ENCODE measurements around the gene RNF207.

Gene RNF207

GRCh38 chr1:6166655-6167390, 39.1 kb upstream of the RNF207 start:
- no peaks in the 10 kb centered on the region for H3K9me3 ChIP-seq (ENCODE audit: control insufficient read depth, low read length)
- no peak overlapping the region for H3K9ac ChIP-seq (ENCODE audit: low read length)
- no peaks in the 10 kb centered on the region for H3K36me3 ChIP-seq (ENCODE audit: control insufficient read depth, insufficient read depth, low read length, severe bottlenecking)
- H3K4me3 ChIP-seq (ENCODE audit: low read length), result no peak overlapping the region
- H3K27me3 ChIP-seq (replicated peaks; ENCODE audit: control insufficient read depth, insufficient read depth, low read length), result peaks cover 64% of the 10 kb centered on the region
- DNase-seq (ENCODE audit: low read depth), result no peak
- no peaks in the 10 kb centered on the region for H3K4me1 ChIP-seq (ENCODE audit: control insufficient read depth, insufficient read depth, low read length)

GRCh38 chr1:6167391-6168303, 38.3 kb upstream of the RNF207 start:
- Histone ChIP-seq H3K36me3 (ENCODE audit: control insufficient read depth, insufficient read depth, low read length, severe bottlenecking) (no peaks in the 10 kb centered on the region), H3K27me3 (replicated peaks; ENCODE audit: control insufficient read depth, insufficient read depth, low read length) (peaks cover 61% of the 10 kb centered on the region), H3K9ac (ENCODE audit: low read length) (no peak overlapping the region), H3K9me3 (ENCODE audit: control insufficient read depth, low read length) (no peaks in the 10 kb centered on the region), H3K4me1 (ENCODE audit: control insufficient read depth, insufficient read depth, low read length) (no peaks in the 10 kb centered on the region), H3K4me3 (ENCODE audit: low read length) (no peak overlapping the region)
- DNase-seq (ENCODE audit: low read depth), result no peak

- Histone ChIP-seq H3K9ac (ENCODE audit: low read length) (no peak overlapping the region), H3K27me3 (replicated peaks; ENCODE audit: control insufficient read depth, insufficient read depth, low read length) (peaks cover 57% of the 10 kb centered on the region), H3K36me3 (ENCODE audit: control insufficient read depth, insufficient read depth, low read length, severe bottlenecking) (no peaks in the 10 kb centered on the region), H3K4me3 (ENCODE audit: low read length) (no peak overlapping the region), H3K4me1 (ENCODE audit: control insufficient read depth, insufficient read depth, low read length) (no peaks in the 10 kb centered on the region), H3K9me3 (ENCODE audit: control insufficient read depth, low read length) (no peaks in the 10 kb centered on the region)
- no peak for DNase-seq (ENCODE audit: low read depth)
Observed at GRCh38 chr1:6168947-6169586, 36.9 kb upstream of the RNF207 start.

- Histone ChIP-seq H3K4me1 (ENCODE audit: control insufficient read depth, insufficient read depth, low read length) (no peaks in the 10 kb centered on the region), H3K36me3 (ENCODE audit: control insufficient read depth, insufficient read depth, low read length, severe bottlenecking) (no peaks in the 10 kb centered on the region), H3K9ac (ENCODE audit: low read length) (no peak overlapping the region), H3K4me3 (ENCODE audit: low read length) (no peak overlapping the region), H3K27me3 (replicated peaks; ENCODE audit: control insufficient read depth, insufficient read depth, low read length) (peaks cover 61% of the 10 kb centered on the region), H3K9me3 (ENCODE audit: control insufficient read depth, low read length) (no peaks in the 10 kb centered on the region)
- no peak for DNase-seq (ENCODE audit: low read depth)
Observed at GRCh38 chr1:6170116-6170741, 35.7 kb upstream of the RNF207 start.

GRCh38 chr1:6170742-6171201, 35.1 kb upstream of the RNF207 start:
- no peaks in the 10 kb centered on the region for H3K4me1 ChIP-seq (ENCODE audit: control insufficient read depth, insufficient read depth, low read length)
- no peak overlapping the region for H3K4me3 ChIP-seq (ENCODE audit: low read length)
- no peak for DNase-seq (ENCODE audit: low read depth)
- peaks cover 61% of the 10 kb centered on the region for H3K27me3 ChIP-seq (replicated peaks; ENCODE audit: control insufficient read depth, insufficient read depth, low read length)
- H3K9ac ChIP-seq (ENCODE audit: low read length), result no peak overlapping the region
- no peaks in the 10 kb centered on the region for H3K36me3 ChIP-seq (ENCODE audit: control insufficient read depth, insufficient read depth, low read length, severe bottlenecking)
- no peaks in the 10 kb centered on the region for H3K9me3 ChIP-seq (ENCODE audit: control insufficient read depth, low read length)

- no peaks in the 10 kb centered on the region for H3K9me3 ChIP-seq (ENCODE audit: control insufficient read depth, low read length)
- no peak overlapping the region for H3K4me3 ChIP-seq (ENCODE audit: low read length)
- H3K36me3 ChIP-seq (ENCODE audit: control insufficient read depth, insufficient read depth, low read length, severe bottlenecking), result no peaks in the 10 kb centered on the region
- DNase-seq (ENCODE audit: low read depth), result no peak
- no peak overlapping the region for H3K9ac ChIP-seq (ENCODE audit: low read length)
- no peaks in the 10 kb centered on the region for H3K4me1 ChIP-seq (ENCODE audit: control insufficient read depth, insufficient read depth, low read length)
- H3K27me3 ChIP-seq (replicated peaks; ENCODE audit: control insufficient read depth, insufficient read depth, low read length), result peaks cover 69% of the 10 kb centered on the region
Observed at GRCh38 chr1:6171548-6172124, 34.3 kb upstream of the RNF207 start.

GRCh38 chr1:6172549-6172948, 33.4 kb upstream of the RNF207 start:
- no peak for DNase-seq (ENCODE audit: low read depth)
- Histone ChIP-seq H3K27me3 (replicated peaks; ENCODE audit: control insufficient read depth, insufficient read depth, low read length) (peaks cover 69% of the 10 kb centered on the region), H3K9me3 (ENCODE audit: control insufficient read depth, low read length) (no peaks in the 10 kb centered on the region), H3K4me1 (ENCODE audit: control insufficient read depth, insufficient read depth, low read length) (no peaks in the 10 kb centered on the region), H3K9ac (ENCODE audit: low read length) (no peak overlapping the region), H3K36me3 (ENCODE audit: control insufficient read depth, insufficient read depth, low read length, severe bottlenecking) (no peaks in the 10 kb centered on the region), H3K4me3 (ENCODE audit: low read length) (no peak overlapping the region)

GRCh38 chr1:6174621-6175410, 31.1 kb upstream of the RNF207 start:
- peaks cover 71% of the 10 kb centered on the region for H3K27me3 ChIP-seq (replicated peaks; ENCODE audit: control insufficient read depth, insufficient read depth, low read length)
- H3K36me3 ChIP-seq (ENCODE audit: control insufficient read depth, insufficient read depth, low read length, severe bottlenecking), result no peaks in the 10 kb centered on the region
- H3K9me3 ChIP-seq (ENCODE audit: control insufficient read depth, low read length), result no peaks in the 10 kb centered on the region
- H3K4me1 ChIP-seq (ENCODE audit: control insufficient read depth, insufficient read depth, low read length), result peaks cover 6% of the 10 kb centered on the region
- H3K4me3 ChIP-seq (ENCODE audit: low read length), result no peak overlapping the region
- DNase-seq (ENCODE audit: low read depth), result no peak
- no peak overlapping the region for H3K9ac ChIP-seq (ENCODE audit: low read length)

GRCh38 chr1:6175411-6175828, 30.5 kb upstream of the RNF207 start:
- Histone ChIP-seq H3K9me3 (ENCODE audit: control insufficient read depth, low read length) (no peaks in the 10 kb centered on the region), H3K4me3 (ENCODE audit: low read length) (no peak overlapping the region), H3K36me3 (ENCODE audit: control insufficient read depth, insufficient read depth, low read length, severe bottlenecking) (no peaks in the 10 kb centered on the region), H3K4me1 (ENCODE audit: control insufficient read depth, insufficient read depth, low read length) (peaks cover 6% of the 10 kb centered on the region), H3K9ac (ENCODE audit: low read length) (no peak overlapping the region), H3K27me3 (replicated peaks; ENCODE audit: control insufficient read depth, insufficient read depth, low read length) (peaks cover 68% of the 10 kb centered on the region)
- no peak for DNase-seq (ENCODE audit: low read depth)

- no peak for DNase-seq (ENCODE audit: low read depth)
- Histone ChIP-seq H3K9ac (ENCODE audit: low read length) (no peak overlapping the region), H3K9me3 (ENCODE audit: control insufficient read depth, low read length) (no peaks in the 10 kb centered on the region), H3K36me3 (ENCODE audit: control insufficient read depth, insufficient read depth, low read length, severe bottlenecking) (no peaks in the 10 kb centered on the region), H3K4me1 (ENCODE audit: control insufficient read depth, insufficient read depth, low read length) (peaks cover 18% of the 10 kb centered on the region), H3K4me3 (ENCODE audit: low read length) (no peak overlapping the region), H3K27me3 (replicated peaks; ENCODE audit: control insufficient read depth, insufficient read depth, low read length) (peaks cover 59% of the 10 kb centered on the region)
Observed at GRCh38 chr1:6176779-6177178, 29.1 kb upstream of the RNF207 start.
